Adrenal gland (tissue), 5 donors: Measurements from ENCODE around the gene PDGFD.

Experiments
- POLR2A ChIP-seq, 2 donors: fragments of 450-650 bp; IDR thresholded peaks; one replicate each; pipeline ENCODE4 v1.6.1; 2017; ENCODE audit warnings: antibody characterized with exemption in 2 of 2, mild to moderate bottlenecking in 2 of 2, moderate library complexity in 1 of 2
- TF ChIP-seq, protein P1 (sequence below), 6 experiments: fragments of 450-650 bp in 4 of 6; fragments of 200-600 bp in 2 of 6; sonication (generic) in 1 of 6; IDR thresholded peaks; 1 replicate in 5 of 6; 2 replicates in 1 of 6; pipeline versions ENCODE4 v1.5.1 to v1.8.0; 2016 to 2021; ENCODE audit warnings: antibody characterized with exemption in 6 of 6, mild to moderate bottlenecking in 2 of 6, moderate library complexity in 1 of 6
- donor health status: DM: no; HTN: no; CAD: no.

GRCh38 chr11:103924166-103925013, 239.6 kb downstream of the PDGFD start:
- TF ChIP-seq, protein P1, sequence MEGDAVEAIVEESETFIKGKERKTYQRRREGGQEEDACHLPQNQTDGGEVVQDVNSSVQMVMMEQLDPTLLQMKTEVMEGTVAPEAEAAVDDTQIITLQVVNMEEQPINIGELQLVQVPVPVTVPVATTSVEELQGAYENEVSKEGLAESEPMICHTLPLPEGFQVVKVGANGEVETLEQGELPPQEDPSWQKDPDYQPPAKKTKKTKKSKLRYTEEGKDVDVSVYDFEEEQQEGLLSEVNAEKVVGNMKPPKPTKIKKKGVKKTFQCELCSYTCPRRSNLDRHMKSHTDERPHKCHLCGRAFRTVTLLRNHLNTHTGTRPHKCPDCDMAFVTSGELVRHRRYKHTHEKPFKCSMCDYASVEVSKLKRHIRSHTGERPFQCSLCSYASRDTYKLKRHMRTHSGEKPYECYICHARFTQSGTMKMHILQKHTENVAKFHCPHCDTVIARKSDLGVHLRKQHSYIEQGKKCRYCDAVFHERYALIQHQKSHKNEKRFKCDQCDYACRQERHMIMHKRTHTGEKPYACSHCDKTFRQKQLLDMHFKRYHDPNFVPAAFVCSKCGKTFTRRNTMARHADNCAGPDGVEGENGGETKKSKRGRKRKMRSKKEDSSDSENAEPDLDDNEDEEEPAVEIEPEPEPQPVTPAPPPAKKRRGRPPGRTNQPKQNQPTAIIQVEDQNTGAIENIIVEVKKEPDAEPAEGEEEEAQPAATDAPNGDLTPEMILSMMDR (IDR thresholded peaks at IDR 0.05) = no peak
- no peak for TF ChIP-seq POLR2A (IDR thresholded peaks at IDR 0.05)
